ENCODE measurements around the gene STAT5B.

Gene STAT5B

GRCh38 chr17:42199416-42200011 is 76.7 kb downstream of the STAT5B start:
- DNase-seq (ENCODE audit: low read depth), result no peak
- no peak overlapping the region for H3K4me3 ChIP-seq (ENCODE audit: low read depth, low read length)
- TF ChIP-seq, protein P1, sequence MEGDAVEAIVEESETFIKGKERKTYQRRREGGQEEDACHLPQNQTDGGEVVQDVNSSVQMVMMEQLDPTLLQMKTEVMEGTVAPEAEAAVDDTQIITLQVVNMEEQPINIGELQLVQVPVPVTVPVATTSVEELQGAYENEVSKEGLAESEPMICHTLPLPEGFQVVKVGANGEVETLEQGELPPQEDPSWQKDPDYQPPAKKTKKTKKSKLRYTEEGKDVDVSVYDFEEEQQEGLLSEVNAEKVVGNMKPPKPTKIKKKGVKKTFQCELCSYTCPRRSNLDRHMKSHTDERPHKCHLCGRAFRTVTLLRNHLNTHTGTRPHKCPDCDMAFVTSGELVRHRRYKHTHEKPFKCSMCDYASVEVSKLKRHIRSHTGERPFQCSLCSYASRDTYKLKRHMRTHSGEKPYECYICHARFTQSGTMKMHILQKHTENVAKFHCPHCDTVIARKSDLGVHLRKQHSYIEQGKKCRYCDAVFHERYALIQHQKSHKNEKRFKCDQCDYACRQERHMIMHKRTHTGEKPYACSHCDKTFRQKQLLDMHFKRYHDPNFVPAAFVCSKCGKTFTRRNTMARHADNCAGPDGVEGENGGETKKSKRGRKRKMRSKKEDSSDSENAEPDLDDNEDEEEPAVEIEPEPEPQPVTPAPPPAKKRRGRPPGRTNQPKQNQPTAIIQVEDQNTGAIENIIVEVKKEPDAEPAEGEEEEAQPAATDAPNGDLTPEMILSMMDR (IDR thresholded peaks at IDR 0.05; ENCODE audit: low read depth, low read length, missing control alignments), result no peak
- in situ Hi-C loops (cut with HindIII; ENCODE audit: low sequenced_read_pairs), result no loop called here

- DNase-seq (ENCODE audit: low read depth), result no peak
- TF ChIP-seq, protein P1 (IDR thresholded peaks at IDR 0.05; ENCODE audit: low read depth, low read length, missing control alignments), result no peak
These were observed 77.3 kb downstream of the STAT5B start for GRCh38 chr17:42198897-42199296.

GRCh38 chr17:42197564-42198156 is 78.5 kb downstream of the STAT5B start:
- in situ Hi-C loops (cut with HindIII; ENCODE audit: low sequenced_read_pairs), result no loop called here
- DNase-seq (ENCODE audit: low read depth), result no peak
- TF ChIP-seq, protein P1 (IDR thresholded peaks at IDR 0.05; ENCODE audit: low read depth, low read length, missing control alignments), result no peak
- no peak overlapping the region for H3K4me3 ChIP-seq (ENCODE audit: low read depth, low read length)

More at GRCh38 chr17:42198897-42199296, 77.3 kb downstream of the STAT5B start:
- in situ Hi-C loops (cut with HindIII; ENCODE audit: low sequenced_read_pairs), result no loop called here
- H3K4me3 ChIP-seq (ENCODE audit: low read depth, low read length), result no peak overlapping the region

DNA sequence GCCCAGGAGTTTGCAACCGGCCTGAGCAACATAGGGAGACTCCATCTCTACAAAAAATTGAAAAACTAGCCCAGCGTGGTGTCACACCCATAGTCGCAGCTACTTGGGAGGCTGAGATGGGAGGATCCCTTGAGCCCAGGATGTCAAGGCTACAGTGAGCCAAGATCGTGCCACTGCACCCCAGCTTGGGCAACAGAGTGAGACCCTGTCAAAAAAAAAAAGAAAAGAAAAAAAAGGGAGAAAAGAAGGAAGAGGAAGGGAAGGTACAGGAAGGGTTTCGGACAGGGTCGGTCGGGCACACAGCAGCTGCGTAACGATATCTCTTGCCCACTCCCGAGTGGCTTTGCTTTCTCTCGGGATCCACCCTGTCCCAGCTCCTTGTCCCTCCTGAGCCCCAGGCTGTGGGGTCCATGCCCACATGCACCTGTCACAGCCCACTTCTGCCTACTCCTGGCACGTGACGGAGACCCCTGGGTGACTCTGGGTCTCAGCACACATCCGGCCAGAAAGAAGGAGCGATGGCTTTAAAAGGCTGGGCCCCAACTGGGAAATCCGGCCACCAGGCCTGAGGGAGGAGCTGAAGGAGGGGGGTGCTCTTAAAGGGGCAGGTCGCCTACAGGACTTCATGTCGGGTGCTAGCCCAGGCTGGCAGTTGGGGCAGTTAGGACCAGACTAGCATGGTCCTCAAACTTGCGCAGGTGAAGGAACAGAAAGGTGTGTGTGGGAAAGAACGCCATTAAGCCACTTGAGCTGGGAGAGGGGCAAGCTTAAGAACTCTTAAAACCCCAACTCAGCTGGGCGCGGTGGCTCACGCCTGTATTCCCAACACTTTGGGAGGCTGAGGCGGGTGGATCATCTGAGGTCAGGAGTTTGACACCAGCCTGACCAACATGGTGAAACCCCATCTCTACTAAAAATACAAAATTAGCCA is 82.0 kb downstream of the STAT5B start, which contains the start of gene GHDC:
Gene GHDC (minus strand): TSS at position 526 of the 931 bp plus-strand sequence. CDS start 913 bp downstream, outside the sequence.
- in situ Hi-C loops (cut with HindIII; ENCODE audit: low sequenced_read_pairs), result no loop called here
- TF ChIP-seq, protein P1 (IDR thresholded peaks at IDR 0.05; ENCODE audit: low read depth, low read length, missing control alignments), result no peak

DNA sequence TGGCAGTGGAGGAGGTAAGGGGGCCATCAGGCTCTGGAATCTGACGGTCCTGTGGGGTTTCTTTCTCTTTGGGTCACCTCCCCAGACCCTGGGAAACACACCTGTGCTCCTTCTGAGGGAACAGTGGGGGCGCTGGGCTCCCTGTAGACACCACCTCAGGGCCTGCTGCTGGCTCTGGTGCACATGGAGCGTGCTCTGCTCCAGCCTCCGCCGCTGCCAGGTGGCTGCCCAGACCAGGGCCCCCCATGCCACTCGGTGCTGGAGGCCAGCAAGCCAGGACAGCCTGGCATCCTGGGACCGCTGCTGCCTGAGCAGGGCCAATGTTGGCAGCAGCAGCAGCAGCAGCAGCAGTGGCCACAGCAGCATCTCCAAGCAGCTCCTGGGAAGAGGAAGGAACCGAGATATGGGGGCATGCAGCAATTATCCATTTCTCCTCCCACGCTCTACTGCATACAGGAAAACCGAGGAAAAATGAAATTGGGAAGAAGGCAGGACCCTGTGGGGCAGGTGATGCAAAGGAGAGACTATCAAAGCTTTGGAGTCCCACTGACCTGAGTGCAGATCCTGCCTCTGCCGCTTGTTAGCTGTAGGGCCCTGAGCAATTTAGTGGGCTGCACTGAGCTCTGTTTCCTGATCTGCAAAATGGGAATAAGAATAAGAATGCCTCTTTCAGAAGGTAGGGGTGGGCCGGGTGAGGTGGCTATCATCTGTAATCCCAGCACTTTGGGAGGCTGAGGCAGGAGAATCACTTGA is 82.8 kb downstream of the STAT5B start:
- H3K4me3 ChIP-seq (ENCODE audit: low read depth, low read length), result peak overlapping the region; percentile 48
- in situ Hi-C loops (cut with HindIII; ENCODE audit: low sequenced_read_pairs), result no loop called here
- TF ChIP-seq, protein P1 (IDR thresholded peaks at IDR 0.05; ENCODE audit: low read depth, low read length, missing control alignments), result no peak
- DNase-seq (ENCODE audit: low read depth), result no peak

More for the DNA sequence above, 82.0 kb downstream of the STAT5B start, which contains the start of gene GHDC:
- peak within 1 kb of the TSS; percentile 48 for H3K4me3 ChIP-seq (ENCODE audit: low read depth, low read length)
- no peak for DNase-seq (ENCODE audit: low read depth)

All from astrocyte of the cerebellum (primary cell).